Colonic mucosa (tissue), 4 donors: ENCODE data around the gene TAS1R2. TPM values are rescaled to one million over a fixed set of nuclear protein-coding genes. Genes with fewer than 3 reads are reported as not detected.
"Not testable (repeated sequence)": the region's sequence is repeated elsewhere in the genome, so short reads cannot be mapped to it uniquely, and the experiment has no call there.

ENCODE experiments used
- DNase-seq: peaks from one replicate; pipeline ENCODE4 v3.0.0-alpha.2; 2020
- H3K27ac ChIP-seq: fragments of 200-600 bp; one replicate; pipeline ENCODE4 v1.8.0; 2021
- H3K27me3 ChIP-seq: fragments of 200-600 bp; one replicate; pipeline ENCODE4 v1.8.0; 2021
- H3K36me3 ChIP-seq: fragments of 200-600 bp; one replicate; pipeline ENCODE4 v1.8.0; 2021
- H3K4me1 ChIP-seq: fragments of 200-600 bp; one replicate; pipeline ENCODE4 v1.8.0; 2021; ENCODE audit warnings: mild to moderate bottlenecking
- H3K4me3 ChIP-seq: fragments of 200-600 bp; one replicate; pipeline ENCODE4 v1.8.0; 2021
- H3K9ac ChIP-seq, 2 donors: one replicate each; pipeline ENCODE4 v1.7.0; 2013; ENCODE audit warnings: control low read depth in 2 of 2, low read depth in 2 of 2, low read length in 2 of 2
- H3K9me3 ChIP-seq: fragments of 200-600 bp; one replicate; pipeline ENCODE4 v1.8.0; 2021
- CTCF ChIP-seq: fragments of 200-600 bp; IDR thresholded peaks from one replicate; pipeline ENCODE4 v1.8.0; 2022; ENCODE audit warnings: antibody characterized with exemption, mild to moderate bottlenecking
- intact Hi-C: fragments of 100-400 bp; cut with DNase I; formaldehyde crosslinking; loops from one replicate; pipeline ENCODE4 v1.14.1; 2022
- total RNA-seq, 2 donors: library from RNA; stranded (reverse); fragmentation: NEBNext Ultra II Directional in 1 of 2; extraction: Animal tissue kit (Norgen Biotek cat#: 25700) in 1 of 2; gene quantifications; one replicate each; pipeline ENCODE4 v1.2.1, GENCODE V29; 2021
- donor health status: healthy.
- donor health status: DM: no; HTN: no; CAD: no.
- donor health status: DM: no; HTN: no; CAD: no.

TAS1R2 gene
- total RNA-seq, 2 donors from 2014 or later, result not detected

- H3K9me3 ChIP-seq, result no peaks in the 10 kb centered on the region
- no peak for TF ChIP-seq CTCF
- H3K4me1 ChIP-seq, result peaks cover 5% of the 10 kb centered on the region
- no peak overlapping the region for H3K27ac ChIP-seq
- no peaks in the 10 kb centered on the region for H3K27me3 ChIP-seq
- H3K36me3 ChIP-seq, result no peaks in the 10 kb centered on the region
- no peak for DNase-seq
- H3K4me3 ChIP-seq, result no peak overlapping the region
- intact Hi-C loops, result no loop called here
- H3K9ac ChIP-seq, result no peak overlapping the region
Observed at GRCh38 chr1:18872071-18872611, 12.7 kb upstream of the TAS1R2 start.

DNA sequence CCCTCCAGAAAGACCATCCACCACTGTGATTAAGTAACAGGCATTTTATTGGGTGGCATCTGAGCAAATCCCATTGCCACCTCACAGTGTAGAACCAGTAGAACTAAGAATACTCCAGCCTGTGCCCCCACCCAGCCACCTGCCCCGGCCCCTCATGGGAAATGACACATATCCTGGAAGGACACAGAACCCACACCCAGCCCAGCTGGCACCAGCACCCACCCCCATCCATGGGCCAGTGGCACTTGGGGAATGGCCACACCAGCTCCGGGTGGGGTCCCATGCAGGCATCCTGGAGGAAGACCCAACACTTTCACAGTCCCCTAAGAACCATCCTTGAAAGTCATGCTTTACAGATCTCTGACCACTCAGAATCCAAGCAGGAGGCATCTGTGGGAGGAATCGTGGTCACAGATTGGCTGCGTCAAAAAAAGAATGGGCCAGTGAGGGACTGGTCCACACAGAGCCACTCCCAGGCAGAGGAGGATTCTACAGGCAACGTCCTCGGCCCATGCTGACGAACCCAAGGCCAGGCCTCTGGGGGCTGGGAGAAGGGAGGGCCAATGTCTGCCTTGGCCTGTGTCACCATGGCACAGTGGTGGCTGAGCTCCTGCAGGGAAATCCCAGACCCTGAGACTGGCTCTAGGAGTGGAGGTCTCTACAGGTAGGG is 12.1 kb upstream of the TAS1R2 start:
- no peaks in the 10 kb centered on the region for H3K9me3 ChIP-seq
- H3K27me3 ChIP-seq, result no peaks in the 10 kb centered on the region
- H3K4me1 ChIP-seq, result peaks cover 5% of the 10 kb centered on the region
- no peak overlapping the region for H3K4me3 ChIP-seq
- no peaks in the 10 kb centered on the region for H3K36me3 ChIP-seq
- intact Hi-C loops, result no loop called here
- no peak overlapping the region for H3K27ac ChIP-seq
- DNase-seq, result no peak
- TF ChIP-seq CTCF, result no peak
- no peak overlapping the region for H3K9ac ChIP-seq

- Histone ChIP-seq H3K27me3 (no peaks in the 10 kb centered on the region), H3K36me3 (no peaks in the 10 kb centered on the region), H3K9me3 (no peaks in the 10 kb centered on the region), H3K27ac (no peak overlapping the region), H3K4me3 (no peak overlapping the region), H3K9ac (no peak overlapping the region), H3K4me1 (peaks cover 5% of the 10 kb centered on the region)
- no peak for TF ChIP-seq CTCF
- intact Hi-C loops, result no loop called here
- DNase-seq, result no peak
Observed at GRCh38 chr1:18870957-18871356, 11.5 kb upstream of the TAS1R2 start.

GRCh38 chr1:18870595-18870865 is 11.1 kb upstream of the TAS1R2 start:
- H3K9me3 ChIP-seq, intact Hi-C loops, H3K9ac ChIP-seq, H3K27ac ChIP-seq, H3K4me3 ChIP-seq, H3K4me1 ChIP-seq, DNase-seq, H3K36me3 ChIP-seq, H3K27me3 ChIP-seq: not testable (repeated sequence)

GRCh38 chr1:18869847-18870594 is 10.6 kb upstream of the TAS1R2 start:
- Histone ChIP-seq H3K27ac (no peak overlapping the region), H3K4me3 (no peak overlapping the region), H3K9ac (no peak overlapping the region), H3K9me3 (no peaks in the 10 kb centered on the region), H3K4me1 (peaks cover 1% of the 10 kb centered on the region), H3K27me3 (no peaks in the 10 kb centered on the region), H3K36me3 (no peaks in the 10 kb centered on the region)
- intact Hi-C loops, result no loop called here
- DNase-seq, result no peak
- TF ChIP-seq CTCF, result no peak
